GM23338 (cell line): ENCODE results near the gene SLC12A6. TPM values are rescaled to one million over a fixed set of nuclear protein-coding genes. Genes with fewer than 3 reads are reported as not detected.

Source experiments
- ATAC-seq: fragments of 200-7000 bp; cut with Tn5 transposase; 3 replicates; pipeline ENCODE4 v1.9.1; 2020
- DNase-seq: peaks from one replicate; pipeline ENCODE4 v3.0.0-alpha.2; 2015; ENCODE audit warnings: low spot score
- H2AFZ ChIP-seq: fragments of 200-600 bp; sonication (generic); 2 replicates; pipeline ENCODE4 v1.8.0; 2016; ENCODE audit warnings: antibody characterized with exemption, mild to moderate bottlenecking, moderate library complexity
- H3F3A ChIP-seq: fragments of 200-600 bp; sonication (generic); replicated peaks from 2 replicates; pipeline ENCODE4 v1.8.0; 2017; ENCODE audit warnings: antibody characterized with exemption, mixed run types, low read depth
- H3K27ac ChIP-seq: fragments of 200-600 bp; sonication (generic); 2 replicates; pipeline ENCODE4 v1.6.1; 2016; ENCODE audit warnings: low read depth
- H3K27me3 ChIP-seq: fragments of 200-600 bp; sonication (generic); 2 replicates; pipeline ENCODE4 v1.8.0; 2016; ENCODE audit warnings: mild to moderate bottlenecking, mixed run types, moderate library complexity; ENCODE audit not compliant: insufficient read depth
- H3K36me3 ChIP-seq: fragments of 200-600 bp; sonication (generic); 2 replicates; pipeline ENCODE4 v1.8.0; 2016; ENCODE audit warnings: mild to moderate bottlenecking; ENCODE audit not compliant: insufficient read depth
- H3K4me1 ChIP-seq: fragments of 200-600 bp; sonication (generic); 2 replicates; pipeline ENCODE4 v1.8.0; 2016; ENCODE audit warnings: mild to moderate bottlenecking, moderate library complexity; ENCODE audit not compliant: insufficient read depth
- H3K4me2 ChIP-seq: fragments of 200-600 bp; sonication (generic); 2 replicates; pipeline ENCODE4 v1.7.1; 2017; ENCODE audit warnings: mixed run types
- H3K4me3 ChIP-seq: fragments of 200-600 bp; sonication (generic); 2 replicates; pipeline ENCODE4 v1.6.1; 2016; ENCODE audit warnings: mixed run types
- H3K79me2 ChIP-seq: fragments of 200-600 bp; sonication (generic); replicated peaks from 2 replicates; pipeline ENCODE4 v1.8.0; 2017; ENCODE audit warnings: mild to moderate bottlenecking; ENCODE audit not compliant: insufficient read depth
- H3K9me2 ChIP-seq: fragments of 200-600 bp; sonication (generic); 2 replicates; pipeline ENCODE4 v1.8.0; 2017; ENCODE audit not compliant: insufficient read depth
- H4K20me1 ChIP-seq: fragments of 200-600 bp; sonication (generic); replicated peaks from 2 replicates; pipeline ENCODE4 v1.8.0; 2017; ENCODE audit warnings: mild to moderate bottlenecking; ENCODE audit not compliant: insufficient read depth
- H3K27ac Mint-ChIP-seq: 2 replicates; pipeline ENCODE4 v1.8.0; 2020; ENCODE audit warnings: inconsistent platforms, mild to moderate bottlenecking, moderate library complexity, mixed read lengths
- H3K27me3 Mint-ChIP-seq: 3 replicates; pipeline ENCODE4 v1.8.0; 2022; ENCODE audit warnings: low read depth, mild to moderate bottlenecking, moderate library complexity, mixed read lengths, inconsistent platforms; ENCODE audit not compliant: insufficient read depth, poor library complexity
- H3K36me3 Mint-ChIP-seq: 3 replicates; pipeline ENCODE4 v1.8.0; 2021; ENCODE audit warnings: low read depth, mild to moderate bottlenecking, inconsistent platforms, moderate library complexity, mixed read lengths
- H3K4me1 Mint-ChIP-seq: 3 replicates; pipeline ENCODE4 v1.8.0; 2020; ENCODE audit warnings: mild to moderate bottlenecking, inconsistent platforms, mixed read lengths
- H3K4me3 Mint-ChIP-seq: 3 replicates; pipeline ENCODE4 v1.8.0; 2021; ENCODE audit warnings: moderate library complexity, mild to moderate bottlenecking, inconsistent platforms, mixed read lengths
- H3K9me3 Mint-ChIP-seq: 3 replicates; pipeline ENCODE4 v1.8.0; 2020; ENCODE audit warnings: moderate library complexity, mild to moderate bottlenecking, inconsistent platforms, mixed read lengths
- CREB1 ChIP-seq: fragments of 250-450 bp; sonication (Bioruptor Pico); IDR thresholded peaks from 2 replicates; pipeline ENCODE4 v1.5.0; 2020; ENCODE audit warnings: low read depth, mild to moderate bottlenecking, moderate library complexity
- CTCF ChIP-seq, 2 experiments: fragments of 200-600 bp in 1 of 2; sonication (generic) in 1 of 2; conservative IDR thresholded peaks; 2 replicates each; pipeline versions ENCODE4 v1.5.1 to v1.6.1; 2016 to 2017; ENCODE audit warnings: antibody characterized with exemption in 2 of 2, low read depth in 2 of 2, mild to moderate bottlenecking in 2 of 2, moderate library complexity in 1 of 2
- ETS1 ChIP-seq: IDR thresholded peaks from 2 replicates; pipeline ENCODE4 v1.6.1; 2016; ENCODE audit warnings: antibody characterized with exemption
- EZH2 ChIP-seq: fragments of 200-600 bp; sonication (generic); IDR thresholded peaks from one replicate; pipeline ENCODE4 v1.8.0; 2017; ENCODE audit warnings: antibody characterized with exemption, mild to moderate bottlenecking, low read depth; ENCODE audit not compliant: unreplicated experiment
- EZH2phosphoT487 ChIP-seq: fragments of 200-600 bp; sonication (generic); IDR thresholded peaks from one replicate; pipeline ENCODE4 v1.8.1; 2018; ENCODE audit warnings: antibody characterized with exemption; ENCODE audit not compliant: unreplicated experiment
- NANOG ChIP-seq: IDR thresholded peaks from 2 replicates; pipeline ENCODE4 v1.6.1; 2016; ENCODE audit warnings: antibody characterized with exemption, borderline replicate concordance
- REST ChIP-seq: IDR thresholded peaks from one replicate; pipeline ENCODE4 v1.6.1; 2018; ENCODE audit warnings: antibody characterized with exemption; ENCODE audit not compliant: unreplicated experiment
- STAT1 ChIP-seq: IDR thresholded peaks from one replicate; pipeline ENCODE4 v1.6.1; 2016; ENCODE audit warnings: antibody characterized with exemption; ENCODE audit not compliant: unreplicated experiment
- ZNF114 ChIP-seq: fragments of 250-450 bp; sonication (Bioruptor Pico); IDR thresholded peaks from 2 replicates; pipeline ENCODE4 v1.5.0; 2020; ENCODE audit warnings: mild to moderate bottlenecking, moderate library complexity
- ZNF331 ChIP-seq: fragments of 250-450 bp; sonication (Bioruptor Pico); IDR thresholded peaks from 2 replicates; pipeline ENCODE4 v1.5.0; 2020; ENCODE audit warnings: low read depth, mild to moderate bottlenecking, moderate library complexity
- ZNF462 ChIP-seq: fragments of 250-450 bp; sonication (Bioruptor Pico); IDR thresholded peaks from 2 replicates; pipeline ENCODE4 v1.5.0; 2020; ENCODE audit warnings: mild to moderate bottlenecking, moderate library complexity
- polyA plus RNA-seq: library from polyadenylated mRNA; unstranded; fragments of >200 nt; fragmentation: Nextera tagmentation; extraction: Ambion mirVana; gene quantifications from 2 replicates; pipeline ENCODE4 v1.2.1, GENCODE V29; 2016
- total RNA-seq: library from RNA; depleted of rRNA; stranded (reverse); fragments of >200 nt; shearing (Covaris generic); gene quantifications from 2 replicates; pipeline ENCODE4 v1.2.3, GENCODE V29; 2014

SLC12A6 gene
- total and polyA plus RNA-seq, 2 experiments from 2014 or later, result 2.4 to 14.1 TPM

GRCh38 chr15:34341381-34342212, 4.0 kb upstream of the SLC12A6 start (continued):
- TF ChIP-seq ZNF462 (CRISPR knock-in tag), result no peak
- TF ChIP-seq ZNF331, result no peak

GRCh38 chr15:34339946-34340345, 2.4 kb upstream of the SLC12A6 start:
- peaks cover 24% of the 10 kb centered on the region for H3K79me2 ChIP-seq
- H3F3A ChIP-seq, result no peaks in the 10 kb centered on the region
- peaks cover 7% of the 10 kb centered on the region for H3K36me3 ChIP-seq
- H4K20me1 ChIP-seq, result peaks cover 10% of the 10 kb centered on the region; the same call in 1 of the 2 replicates
- H3K4me1 ChIP-seq, result peaks cover 23% of the 10 kb centered on the region
- no peak overlapping the region for H3K4me3 ChIP-seq
- peaks cover 16% of the 10 kb centered on the region for H3K4me1 Mint-ChIP-seq
- peaks cover 4% of the 10 kb centered on the region; the same call in 2 of the 3 replicates for H3K9me3 Mint-ChIP-seq
- no peaks in the 10 kb centered on the region for H3K9me2 ChIP-seq
- no peak overlapping the region for H3K4me2 ChIP-seq
- no peak overlapping the region for H2AFZ ChIP-seq
- H3K27ac ChIP-seq, result no peak overlapping the region
- no peak for ATAC-seq
- H3K4me3 Mint-ChIP-seq, result no peak overlapping the region
- H3K27ac Mint-ChIP-seq, result no peak overlapping the region; the same call in 1 of the 2 replicates
- H3K27me3 Mint-ChIP-seq, result peaks cover 5% of the 10 kb centered on the region
- DNase-seq, result no peak
- H3K27me3 ChIP-seq, result no peaks in the 10 kb centered on the region
- H3K36me3 Mint-ChIP-seq, result peaks cover 29% of the 10 kb centered on the region
- TF ChIP-seq STAT1, result no peak
- no peak for TF ChIP-seq NANOG
- TF ChIP-seq ZNF331, result no peak
- TF ChIP-seq CTCF (conservative IDR thresholded peaks at IDR 0.05; ENCODE audit: low read depth in 2 of 2), result no peak
- no peak for TF ChIP-seq ETS1
- no peak for TF ChIP-seq REST
- no peak for TF ChIP-seq EZH2phosphoT487
- no peak for TF ChIP-seq CREB1
- no peak for TF ChIP-seq ZNF114 (CRISPR knock-in tag)
- no peak for TF ChIP-seq EZH2
